HFFc6 (cell line): ENCODE measurements around the gene ZNF341. TPM values are rescaled to one million over a fixed set of nuclear protein-coding genes. Genes with fewer than 3 reads are reported as not detected.

Experiments
- DNase-seq: peaks from one replicate; pipeline ENCODE4 v3.0.0-alpha.2; 2018
- H3K27ac Mint-ChIP-seq: 2 replicates; pipeline ENCODE4 v1.8.0; 2020; ENCODE audit warnings: mild to moderate bottlenecking, mixed read lengths
- H3K27me3 Mint-ChIP-seq: 2 replicates; pipeline ENCODE4 v1.8.0; 2021; ENCODE audit warnings: mild to moderate bottlenecking, moderate library complexity, mixed read lengths; ENCODE audit not compliant: insufficient read depth
- H3K36me3 Mint-ChIP-seq: 2 replicates; pipeline ENCODE4 v1.8.0; 2021; ENCODE audit warnings: low read depth, mixed read lengths
- H3K4me1 Mint-ChIP-seq: 2 replicates; pipeline ENCODE4 v1.8.0; 2020; ENCODE audit warnings: low read depth, mixed read lengths
- H3K4me3 Mint-ChIP-seq: 2 replicates; pipeline ENCODE4 v1.8.0; 2020; ENCODE audit warnings: mild to moderate bottlenecking, moderate library complexity, mixed read lengths
- H3K9me3 Mint-ChIP-seq: 2 replicates; pipeline ENCODE4 v1.8.0; 2020; ENCODE audit warnings: mild to moderate bottlenecking, mixed read lengths
- total RNA-seq, 6 experiments: library from RNA; stranded (reverse); fragmentation: NEBNext Ultra II Directional; extraction: Animal tissue kit (Norgen Biotek cat#: 25700); gene quantifications; 2 replicates in 1 of 6; 3 replicates in 5 of 6; pipeline ENCODE4 v1.2.3, GENCODE V29; 2021
- TF ChIP-seq, protein P1 (sequence below): fragments of 200-600 bp; sonication (generic); IDR thresholded peaks from 2 replicates; pipeline ENCODE4 v1.5.0; 2021; ENCODE audit warnings: antibody characterized with exemption, mild to moderate bottlenecking

The ZNF341 gene
- total RNA-seq, 6 experiments from 2014 or later: 3.2 to 4.1 (median 3.6) TPM

DNA sequence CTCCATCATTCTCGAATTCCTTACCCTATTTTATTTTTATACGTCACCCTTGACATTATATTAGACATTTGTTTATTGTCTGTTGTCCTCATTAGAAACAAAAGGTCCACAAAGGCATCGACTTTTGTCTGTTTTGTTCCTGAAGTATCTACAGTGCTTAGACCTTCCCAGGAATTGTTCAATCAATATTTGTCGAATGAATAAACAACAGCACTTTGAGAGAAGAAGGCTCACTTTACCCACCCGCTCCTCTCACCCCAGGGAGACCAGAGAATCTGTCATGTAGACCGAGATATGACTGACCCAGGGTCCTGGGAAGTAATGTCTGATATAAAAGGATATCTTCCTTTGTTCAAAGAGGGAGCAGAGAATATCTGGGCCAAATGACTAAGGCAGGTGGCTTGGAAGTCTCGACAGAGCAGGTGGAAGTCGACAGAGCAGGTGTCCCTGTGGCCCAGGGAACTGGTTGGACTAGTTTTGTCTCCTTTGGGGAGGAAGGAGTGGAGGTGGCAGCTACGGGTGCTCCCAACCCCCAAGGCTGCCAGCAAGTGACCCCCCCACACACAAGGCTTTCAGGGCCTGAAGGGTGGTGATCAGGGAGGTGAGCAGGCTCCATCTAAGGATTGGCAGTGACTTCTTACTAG is 64.6 kb downstream of the ZNF341 start:
- Mint-ChIP-seq H3K27ac (no peak overlapping the region), H3K9me3 (no peaks in the 10 kb centered on the region), H3K36me3 (no peaks in the 10 kb centered on the region), H3K27me3 (peaks cover 4% of the 10 kb centered on the region), H3K4me3 (no peak overlapping the region), H3K4me1 (peaks cover 10% of the 10 kb centered on the region)
- DNase-seq: no peak
- TF ChIP-seq, protein P1, sequence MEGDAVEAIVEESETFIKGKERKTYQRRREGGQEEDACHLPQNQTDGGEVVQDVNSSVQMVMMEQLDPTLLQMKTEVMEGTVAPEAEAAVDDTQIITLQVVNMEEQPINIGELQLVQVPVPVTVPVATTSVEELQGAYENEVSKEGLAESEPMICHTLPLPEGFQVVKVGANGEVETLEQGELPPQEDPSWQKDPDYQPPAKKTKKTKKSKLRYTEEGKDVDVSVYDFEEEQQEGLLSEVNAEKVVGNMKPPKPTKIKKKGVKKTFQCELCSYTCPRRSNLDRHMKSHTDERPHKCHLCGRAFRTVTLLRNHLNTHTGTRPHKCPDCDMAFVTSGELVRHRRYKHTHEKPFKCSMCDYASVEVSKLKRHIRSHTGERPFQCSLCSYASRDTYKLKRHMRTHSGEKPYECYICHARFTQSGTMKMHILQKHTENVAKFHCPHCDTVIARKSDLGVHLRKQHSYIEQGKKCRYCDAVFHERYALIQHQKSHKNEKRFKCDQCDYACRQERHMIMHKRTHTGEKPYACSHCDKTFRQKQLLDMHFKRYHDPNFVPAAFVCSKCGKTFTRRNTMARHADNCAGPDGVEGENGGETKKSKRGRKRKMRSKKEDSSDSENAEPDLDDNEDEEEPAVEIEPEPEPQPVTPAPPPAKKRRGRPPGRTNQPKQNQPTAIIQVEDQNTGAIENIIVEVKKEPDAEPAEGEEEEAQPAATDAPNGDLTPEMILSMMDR: no peak

DNA sequence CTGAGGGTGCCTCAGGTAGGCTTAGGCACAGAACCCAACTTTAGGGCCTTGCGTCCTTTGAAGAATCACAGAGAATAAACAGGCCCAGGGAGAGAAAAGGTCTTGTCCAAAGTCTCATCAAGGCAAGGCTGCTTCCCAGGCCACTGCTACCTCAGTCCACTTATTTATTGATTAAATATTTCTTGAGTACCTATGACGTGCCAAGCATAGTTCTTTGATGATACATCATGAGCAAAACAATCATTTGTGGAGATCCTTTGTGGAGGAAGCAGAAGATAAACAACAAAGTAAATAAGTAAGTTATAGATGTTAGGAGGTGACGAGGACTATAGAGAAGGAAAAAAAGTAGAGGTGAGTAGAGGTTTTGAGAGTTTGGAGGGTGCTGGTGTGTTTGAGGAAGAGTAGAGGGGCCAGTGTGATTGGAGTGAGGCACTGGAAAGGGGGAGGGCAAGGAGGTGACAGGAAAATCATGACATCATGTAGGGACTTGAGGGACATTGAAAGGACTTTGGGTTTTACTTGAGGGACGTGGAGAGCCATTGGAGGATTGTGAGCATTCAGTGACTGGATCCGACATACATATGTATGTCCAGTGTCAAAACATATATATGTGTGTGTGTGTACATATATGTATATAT is 65.2 kb downstream of the ZNF341 start:
- no peaks in the 10 kb centered on the region for H3K9me3 Mint-ChIP-seq
- H3K27me3 Mint-ChIP-seq: peaks cover 4% of the 10 kb centered on the region
- H3K4me1 Mint-ChIP-seq: peaks cover 10% of the 10 kb centered on the region
- no peaks in the 10 kb centered on the region for H3K36me3 Mint-ChIP-seq
- H3K27ac Mint-ChIP-seq: no peak overlapping the region
- H3K4me3 Mint-ChIP-seq: no peak overlapping the region
- TF ChIP-seq, protein P1: no peak
- DNase-seq: no peak

DNA sequence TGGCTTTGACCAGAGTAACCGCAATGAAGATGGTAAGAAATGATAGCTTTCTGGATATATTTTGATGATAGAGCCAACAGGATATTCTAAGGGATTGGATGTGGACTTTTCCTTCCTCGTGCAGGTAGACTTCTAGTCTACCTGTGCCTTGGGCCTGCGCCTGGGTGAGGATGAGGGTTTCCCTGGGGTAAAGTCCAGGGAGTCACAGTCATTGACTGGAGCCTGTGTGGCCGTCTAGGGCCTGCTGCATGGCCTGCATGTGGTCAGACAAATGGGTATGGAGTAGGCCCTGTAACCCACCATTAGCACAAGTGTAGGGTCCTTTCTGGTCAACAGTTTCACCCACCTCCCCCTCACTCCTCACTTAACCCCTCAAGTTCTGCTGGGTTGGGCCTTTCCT is 66.6 kb downstream of the ZNF341 start:
- Mint-ChIP-seq H3K27me3 (peaks cover 4% of the 10 kb centered on the region), H3K4me3 (no peak overlapping the region), H3K9me3 (no peaks in the 10 kb centered on the region), H3K4me1 (peaks cover 5% of the 10 kb centered on the region), H3K36me3 (no peaks in the 10 kb centered on the region), H3K27ac (no peak overlapping the region)
- TF ChIP-seq, protein P1: no peak
- DNase-seq: no peak

DNA sequence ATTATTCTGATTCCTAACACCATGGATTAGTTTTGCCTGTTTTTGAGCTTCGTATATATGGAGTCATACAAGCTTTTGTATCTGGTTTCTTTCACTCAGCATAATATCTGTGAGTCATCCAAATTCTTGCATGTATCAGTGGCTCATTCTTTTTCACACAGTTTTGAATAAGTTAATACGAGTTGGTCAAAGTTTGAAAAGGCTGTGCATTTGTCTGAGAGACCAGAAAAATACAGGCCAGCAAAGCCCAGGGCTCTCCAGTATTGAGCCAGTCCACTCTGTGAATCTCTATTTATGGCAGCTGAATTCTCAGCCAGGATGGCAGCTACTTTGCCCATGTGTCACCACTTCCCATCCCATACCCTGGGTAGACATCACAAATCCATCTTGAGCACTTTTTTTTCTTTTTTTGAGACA is 72.1 kb downstream of the ZNF341 start:
- TF ChIP-seq, protein P1: no peak
- Mint-ChIP-seq H3K9me3 (no peaks in the 10 kb centered on the region), H3K27ac (peak overlapping the region; percentile 84), H3K4me3 (peak overlapping the region; percentile 36), H3K27me3 (peaks cover 4% of the 10 kb centered on the region; the same call in 1 of the 2 replicates), H3K36me3 (no peaks in the 10 kb centered on the region), H3K4me1 (peaks cover 22% of the 10 kb centered on the region)
- peak; percentile 73 for DNase-seq

DNA sequence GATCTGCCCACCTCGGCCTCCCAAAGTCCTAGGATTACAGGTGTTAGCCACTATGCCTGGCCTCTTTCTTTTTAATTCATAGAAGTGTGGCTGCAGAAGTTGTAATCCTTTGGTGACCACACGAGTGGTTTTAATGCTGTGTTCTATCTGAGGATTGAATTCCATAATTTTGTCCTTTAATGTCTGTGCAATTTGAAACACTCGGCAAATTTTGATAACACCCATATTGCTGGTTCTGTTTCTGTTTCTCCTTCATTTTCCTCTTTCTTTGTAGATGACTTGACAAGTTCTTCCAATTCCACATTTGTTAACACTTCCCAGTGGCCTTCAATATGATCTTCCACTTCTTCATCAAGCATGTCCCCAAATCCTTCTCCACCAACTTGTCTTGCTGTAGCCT is 76.6 kb downstream of the ZNF341 start:
- no peak overlapping the region for H3K27ac Mint-ChIP-seq
- no peak for DNase-seq
- TF ChIP-seq, protein P1: no peak
- H3K36me3 Mint-ChIP-seq: peaks cover 8% of the 10 kb centered on the region; the same call in 1 of the 2 replicates
- H3K4me1 Mint-ChIP-seq: peaks cover 36% of the 10 kb centered on the region
- no peak overlapping the region for H3K4me3 Mint-ChIP-seq
- no peaks in the 10 kb centered on the region for H3K27me3 Mint-ChIP-seq
- H3K9me3 Mint-ChIP-seq: no peaks in the 10 kb centered on the region
